Fibroblast of peridontal ligament (primary cell): ENCODE data around the gene ABCG1.
A peak's percentile ranks its signal among the peaks of the same experiment; 100 is the strongest.

Experiments
- DNase-seq: peaks from one replicate; pipeline ENCODE4 v3.0.0-alpha.2; 2010; ENCODE audit errors: extremely low read depth

The ABCG1 gene

DNA sequence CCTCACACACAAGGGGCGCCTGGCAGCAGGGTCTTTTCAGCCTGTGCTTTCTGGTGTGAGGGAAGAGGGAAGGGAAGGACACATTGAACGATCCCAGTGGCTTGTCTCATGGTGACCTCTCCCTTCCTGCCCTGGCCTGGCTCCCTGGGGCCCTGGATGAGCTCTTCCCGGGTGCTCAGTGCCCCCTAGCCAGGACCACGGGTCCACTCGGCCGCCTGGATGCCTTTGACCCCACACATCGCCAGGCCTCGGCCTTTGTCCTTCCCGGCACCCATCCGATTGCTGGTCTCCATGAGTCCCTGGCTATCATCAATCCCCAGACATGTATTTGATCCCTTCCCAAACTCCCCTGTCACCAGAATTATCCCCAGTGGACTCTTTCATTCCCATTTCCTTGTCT lies 102.3 kb downstream of the ABCG1 start:
- no peak for DNase-seq

DNA sequence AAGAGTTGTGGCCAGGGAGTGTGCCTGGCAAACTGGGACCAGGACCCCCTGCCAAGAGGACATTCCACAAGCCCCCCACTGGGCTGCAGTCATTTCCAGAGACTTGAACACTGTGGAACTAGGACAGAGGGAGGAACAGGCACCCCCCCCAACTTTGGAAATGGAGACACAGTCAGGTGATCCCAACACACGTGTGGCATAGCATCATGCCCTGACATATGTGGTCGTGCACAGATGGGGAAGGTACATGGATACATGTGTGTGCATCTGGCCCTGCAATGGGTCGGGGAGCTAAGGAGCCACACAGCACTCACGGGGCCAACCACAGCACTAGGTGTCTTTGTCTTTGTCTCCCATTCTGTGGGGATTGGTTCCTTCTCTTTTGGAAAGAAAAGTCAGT lies 102.9 kb downstream of the ABCG1 start:
- no peak for DNase-seq

DNA sequence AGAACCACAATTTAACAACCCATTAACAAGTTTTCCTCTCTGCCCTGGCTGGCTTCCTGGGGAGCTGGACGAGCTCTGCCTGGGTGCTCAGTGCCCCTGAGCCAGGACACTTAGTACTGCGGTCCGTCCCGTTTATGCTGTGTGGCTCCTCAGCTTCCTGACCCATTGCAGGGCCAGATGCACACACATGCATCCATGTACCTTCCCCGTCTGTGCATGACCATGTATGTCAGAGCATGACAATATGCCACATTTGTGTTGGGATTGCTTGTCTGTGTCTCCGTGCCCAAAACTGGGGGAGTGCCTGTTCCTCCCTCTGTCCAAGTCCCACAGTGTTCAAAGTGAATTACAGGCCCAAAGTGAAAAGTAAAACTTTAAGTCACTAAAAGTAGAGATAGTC lies 106.0 kb downstream of the ABCG1 start:
- no peak for DNase-seq

DNA sequence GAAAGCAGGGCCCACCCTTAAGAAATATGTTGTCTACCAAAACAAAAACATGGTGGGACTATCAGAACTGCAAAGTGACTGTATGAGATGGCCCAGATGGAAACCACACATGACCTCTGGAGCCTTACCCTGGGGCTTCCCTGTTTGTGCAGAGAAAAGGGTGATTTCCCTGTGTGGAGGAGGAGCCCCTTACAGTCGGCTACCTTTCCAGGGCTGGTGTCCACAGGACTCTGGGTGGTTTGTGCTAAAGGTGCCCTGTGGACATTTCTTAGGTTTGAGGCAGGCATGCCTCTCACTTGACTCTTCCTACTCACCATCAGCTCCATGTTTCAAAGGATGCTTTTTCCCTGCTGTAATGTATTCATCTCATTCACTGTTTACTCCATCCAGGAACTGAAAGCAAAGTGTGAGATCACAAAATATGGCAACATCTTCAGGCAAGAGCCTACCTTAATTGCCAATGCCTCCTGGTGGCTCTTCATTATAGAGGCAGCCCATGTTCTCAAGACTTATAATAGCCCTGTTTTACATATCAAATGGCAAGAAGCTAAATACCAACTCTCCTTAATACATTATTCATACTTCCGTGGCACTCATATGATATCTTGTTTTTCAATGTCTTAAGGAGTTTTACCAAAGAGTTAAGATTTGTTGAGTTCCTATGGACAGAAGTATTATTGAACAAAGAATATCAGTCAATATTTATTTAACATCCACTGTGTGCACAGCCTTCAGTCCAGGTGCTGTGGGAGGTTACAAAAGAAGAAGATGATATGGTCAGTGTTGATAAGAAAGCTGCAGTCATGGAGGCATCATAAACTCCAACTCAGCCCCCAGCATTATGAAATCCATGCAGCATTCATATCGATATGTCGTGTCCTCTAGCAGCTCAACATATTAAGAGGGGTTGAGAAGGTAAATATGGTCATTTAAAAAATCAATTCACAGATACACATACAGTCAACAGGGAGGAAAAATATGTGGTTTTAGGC lies 111.7 kb downstream of the ABCG1 start:
- no peak for DNase-seq

DNA sequence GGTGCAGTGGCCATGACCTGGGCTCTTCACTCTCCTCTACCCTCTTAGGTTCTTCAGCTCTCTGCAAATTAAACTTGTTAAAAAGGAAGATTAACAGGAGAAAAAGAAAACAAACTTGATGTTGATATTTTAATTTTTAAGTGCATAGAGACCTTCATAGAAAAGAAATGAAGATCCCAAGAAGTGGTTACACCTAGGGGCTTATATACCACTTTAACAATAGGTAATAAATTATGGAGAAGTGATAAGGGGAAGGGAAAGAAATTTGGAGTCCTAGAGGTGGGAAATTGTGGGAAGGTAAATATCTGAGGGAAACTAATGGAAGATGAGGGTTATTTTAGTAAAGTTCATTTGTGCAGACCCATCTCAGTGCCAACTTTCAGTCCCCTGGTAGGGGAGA lies 112.7 kb downstream of the ABCG1 start:
- DNase-seq: no peak

DNA sequence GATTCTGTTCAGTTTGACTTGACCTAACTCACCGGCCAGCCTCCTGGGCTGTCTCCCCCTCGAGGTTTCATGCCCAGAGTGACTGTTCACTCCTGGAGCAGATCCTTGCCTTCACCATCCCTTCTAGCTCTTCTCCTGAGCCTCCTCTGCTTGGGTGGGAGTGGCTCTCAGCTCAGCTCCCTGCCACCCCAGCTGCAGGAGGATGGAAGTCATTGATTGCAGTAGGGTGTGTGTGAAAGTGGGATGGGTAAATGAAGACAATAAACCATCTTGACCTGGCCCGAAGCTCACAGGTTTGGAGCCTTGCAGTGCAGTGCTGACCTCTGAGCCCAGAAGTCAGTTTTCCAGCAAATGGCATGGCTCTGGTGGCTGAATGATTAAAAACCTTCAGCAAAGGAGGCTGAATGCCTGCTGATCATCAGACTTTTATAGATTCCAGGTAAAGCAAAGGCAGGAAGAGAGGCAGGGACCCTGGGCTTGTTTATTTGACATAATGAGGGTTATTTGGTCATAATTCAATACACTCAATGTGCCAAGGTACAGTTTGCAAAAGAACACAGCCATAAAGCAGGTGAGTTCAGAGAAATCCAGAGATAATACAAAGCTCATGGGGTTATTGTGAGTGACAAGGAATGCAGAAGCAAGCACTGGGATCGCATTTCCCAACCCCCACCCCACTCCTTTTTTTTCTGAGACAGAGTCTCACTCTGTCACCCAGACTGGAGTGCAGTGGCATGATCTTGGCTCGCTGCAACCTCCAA lies 113.8 kb downstream of the ABCG1 start:
- DNase-seq: no peak

DNA sequence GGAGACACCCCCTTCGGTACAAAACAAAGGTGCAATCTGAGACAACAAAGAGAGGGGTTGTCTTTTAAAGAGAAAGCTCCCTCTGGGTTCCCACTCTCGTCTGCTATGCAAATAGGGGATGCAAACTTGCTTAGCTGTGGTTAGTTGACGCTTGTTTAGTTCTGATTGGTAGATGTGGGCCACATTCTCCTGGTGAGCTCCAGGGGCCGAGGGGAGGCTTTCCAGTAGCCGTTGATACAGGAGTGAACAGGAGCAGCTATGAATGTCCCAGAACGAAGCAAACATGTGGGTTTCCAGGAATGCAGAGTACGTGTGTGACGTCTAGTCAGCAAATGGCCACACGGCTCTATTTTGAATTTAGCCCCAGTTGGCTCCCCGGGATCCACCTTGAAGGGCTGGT lies 117.1 kb downstream of the ABCG1 start:
- no peak for DNase-seq

DNA sequence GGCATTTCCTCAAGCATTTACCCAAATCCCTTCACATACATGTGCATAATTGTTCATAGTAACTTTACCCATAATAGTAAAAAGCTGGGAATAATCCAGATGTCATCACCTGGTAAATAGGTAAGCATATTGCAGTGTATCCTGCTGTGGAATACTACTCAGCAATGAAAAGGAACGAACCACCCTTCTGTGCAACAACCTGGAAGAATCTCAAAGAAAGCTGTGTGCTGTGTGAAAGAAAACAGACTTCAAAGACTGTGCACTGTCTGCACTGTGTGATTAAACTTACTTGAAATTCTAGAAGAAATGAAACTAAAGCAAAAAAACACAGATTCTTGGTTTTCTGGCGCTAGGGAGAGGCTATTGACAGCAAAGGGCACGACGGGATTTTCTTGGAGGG lies 118.3 kb downstream of the ABCG1 start:
- no peak for DNase-seq

DNA sequence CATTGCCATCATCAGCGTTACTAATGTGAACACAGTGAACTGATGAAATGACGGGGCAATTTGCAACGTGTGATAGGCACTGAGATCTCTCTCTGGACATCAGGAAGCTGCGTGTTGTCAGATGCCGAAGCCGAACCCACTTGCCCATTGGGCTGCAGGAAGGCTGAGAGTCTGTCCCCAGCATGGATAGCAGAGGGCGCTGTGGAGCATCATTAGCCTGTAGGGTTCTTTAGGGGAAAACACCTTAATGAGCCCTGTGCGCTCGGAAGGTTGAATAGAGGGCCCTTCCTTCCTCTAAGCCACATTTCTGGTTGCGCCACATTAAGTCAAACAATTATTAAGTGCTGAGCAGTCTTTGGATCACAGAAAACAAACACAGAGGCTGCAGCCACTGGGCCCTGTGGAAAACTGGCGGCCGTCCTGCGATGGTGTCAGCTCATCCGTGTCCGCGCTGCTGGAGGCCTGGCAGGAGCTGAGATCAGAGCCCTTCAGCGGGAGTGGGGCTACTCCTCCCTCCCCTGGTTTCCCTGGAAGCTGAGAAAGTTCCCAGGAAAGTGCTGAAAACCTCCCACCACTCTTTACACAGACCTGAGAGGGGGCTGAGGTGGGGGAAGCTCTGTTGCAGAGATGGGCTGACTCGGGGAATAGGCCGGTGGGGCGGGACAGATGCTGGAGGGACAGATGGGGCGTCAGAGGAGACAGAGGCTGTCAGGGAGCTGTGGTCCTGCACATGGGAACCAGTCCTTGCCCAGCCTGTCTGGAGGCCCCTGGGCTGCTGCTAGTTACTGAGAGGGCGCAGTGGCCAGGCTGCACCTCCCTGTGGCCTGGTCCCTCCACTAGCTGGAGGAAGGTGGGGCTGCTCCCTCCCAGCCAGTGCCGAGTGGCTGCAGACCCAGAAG lies 119.1 kb downstream of the ABCG1 start:
- peak; percentile 6 for DNase-seq

DNA sequence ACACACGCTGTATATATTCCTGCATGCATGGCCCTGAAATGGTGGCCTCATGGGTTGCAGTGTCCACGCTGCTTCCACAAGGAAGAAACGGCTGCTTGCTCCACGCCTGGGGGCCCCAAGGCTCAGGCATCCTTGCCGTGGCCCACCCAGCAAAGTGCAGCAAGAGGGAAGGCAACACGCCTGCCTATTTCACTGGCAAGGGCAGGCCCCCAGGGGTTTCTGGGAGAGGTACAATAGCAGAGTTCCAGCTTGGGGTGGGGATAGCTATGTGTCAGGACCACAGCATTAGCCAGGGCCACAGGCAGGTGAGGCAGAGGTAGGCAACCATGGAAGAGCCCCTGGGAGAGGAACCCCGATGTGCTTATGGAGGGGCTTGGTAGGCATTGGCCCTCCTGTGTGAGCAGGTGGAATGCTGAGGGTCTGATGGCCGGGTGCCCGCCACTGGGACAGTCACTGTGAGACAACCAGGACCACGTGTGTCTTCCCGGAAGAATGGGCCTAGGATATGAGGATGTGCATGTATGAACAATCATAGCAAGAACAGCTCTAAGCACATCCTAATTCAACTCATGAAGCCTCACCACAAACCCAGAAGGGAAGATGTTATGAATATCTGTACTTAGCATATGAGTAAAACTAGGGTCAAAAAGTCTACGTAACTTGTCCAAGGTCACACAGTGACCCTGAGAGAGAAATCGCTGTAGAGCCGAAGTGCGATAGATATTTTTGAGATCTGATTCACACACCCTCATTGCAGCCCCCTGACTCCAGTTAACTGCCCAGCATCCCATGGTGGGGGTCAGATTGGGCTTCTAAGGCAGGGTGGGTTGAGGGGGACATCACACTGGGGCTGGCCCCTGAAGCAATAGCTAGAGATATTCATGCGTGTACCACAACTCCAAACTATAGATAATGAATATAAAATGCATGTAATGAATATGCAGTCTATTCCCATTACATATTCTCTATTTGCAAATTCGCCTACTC lies 120.1 kb downstream of the ABCG1 start:
- no peak for DNase-seq

DNA sequence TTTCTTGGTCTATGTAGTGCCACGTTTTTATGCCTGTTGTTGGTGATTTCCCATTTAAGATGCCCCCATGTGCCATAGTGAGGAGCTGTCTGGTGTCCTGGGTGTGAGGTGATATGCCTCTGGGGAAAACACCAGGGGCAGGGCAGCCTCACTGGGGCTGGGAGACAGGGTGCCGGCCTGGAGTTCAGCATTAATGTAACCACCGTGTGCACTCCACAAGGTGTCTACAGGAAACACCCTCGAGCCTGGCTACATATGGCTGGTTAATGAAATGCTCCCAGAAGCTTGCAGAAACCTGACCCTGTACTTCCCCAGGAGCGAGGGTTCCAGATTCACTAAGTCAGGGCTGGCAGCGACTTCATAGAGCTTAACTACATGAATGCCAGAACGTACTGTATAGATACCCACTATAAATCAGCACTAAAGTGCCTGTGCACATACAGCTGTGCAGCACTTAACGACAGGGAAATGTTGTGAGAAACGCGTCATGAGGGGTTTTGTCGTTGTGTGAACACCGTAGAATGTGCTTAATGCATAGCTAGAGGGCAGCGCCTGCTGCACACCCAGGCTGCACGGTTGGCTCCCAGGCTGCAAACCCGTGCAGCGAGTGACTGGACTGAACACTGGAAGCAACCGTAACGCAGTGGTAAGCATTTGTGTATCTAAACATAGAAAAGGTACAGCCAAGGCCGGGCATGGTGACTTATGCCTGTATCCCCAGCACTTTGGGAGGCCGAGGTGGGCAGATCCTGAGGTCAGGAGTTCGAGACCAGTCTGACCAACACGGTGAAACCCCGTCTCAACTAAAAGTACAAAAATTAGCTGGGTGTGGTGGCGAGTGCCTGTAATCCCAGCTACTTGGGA lies 121.5 kb downstream of the ABCG1 start:
- no peak for DNase-seq

DNA sequence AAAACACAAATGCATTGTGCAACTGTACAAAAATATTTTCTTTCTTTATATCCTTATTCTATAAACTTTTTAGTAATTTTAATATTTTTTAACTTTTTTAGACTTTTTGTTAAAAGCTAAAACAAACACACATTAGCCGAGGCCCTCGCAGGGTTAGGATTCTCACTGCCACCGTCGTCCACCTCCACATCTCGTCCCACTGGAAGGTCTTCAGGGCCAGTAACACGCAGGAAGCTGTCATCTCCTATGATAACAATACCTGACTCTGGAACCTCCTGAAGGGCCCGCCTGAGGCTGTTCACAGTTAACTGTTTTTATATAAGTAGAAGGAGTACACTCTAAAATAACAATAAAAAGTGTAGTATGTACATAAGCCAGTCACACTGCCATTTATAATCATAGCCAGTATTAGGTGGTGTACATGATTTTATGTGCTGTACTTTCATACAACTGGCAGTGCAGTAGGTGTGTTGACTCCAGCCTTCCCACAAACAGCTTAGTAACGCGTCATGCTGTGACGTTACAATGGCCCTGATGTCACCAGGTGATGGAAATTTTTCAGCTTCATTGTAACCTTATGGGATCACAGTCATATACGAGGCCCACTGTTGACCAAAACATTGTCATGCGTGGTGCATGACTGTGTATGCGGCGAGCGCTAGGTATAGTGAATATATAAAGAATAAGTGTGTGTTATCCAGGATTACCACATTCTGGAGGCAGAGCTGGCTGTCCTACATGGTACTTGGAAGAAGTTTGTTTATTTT lies 123.0 kb downstream of the ABCG1 start:
- no peak for DNase-seq

DNA sequence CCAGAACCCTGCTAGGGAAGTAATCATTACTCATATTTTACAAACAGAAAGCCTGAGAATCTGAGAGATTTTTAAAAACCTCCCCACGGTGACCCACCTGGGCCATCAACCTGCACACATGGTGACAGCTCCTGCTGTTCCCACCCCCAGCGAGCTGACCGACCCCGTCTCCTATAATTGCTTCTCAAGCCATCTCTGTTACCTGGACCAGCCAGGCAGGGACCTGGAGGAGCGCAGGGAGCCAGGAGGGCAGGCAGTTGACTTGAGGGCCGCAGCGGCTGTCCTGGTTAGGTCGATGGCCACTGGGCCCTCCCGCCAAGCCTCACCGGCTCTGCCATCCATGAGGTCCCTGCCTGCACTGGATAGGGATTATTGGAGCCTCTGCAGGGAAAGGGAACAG lies 124.2 kb downstream of the ABCG1 start:
- DNase-seq: no peak

DNA sequence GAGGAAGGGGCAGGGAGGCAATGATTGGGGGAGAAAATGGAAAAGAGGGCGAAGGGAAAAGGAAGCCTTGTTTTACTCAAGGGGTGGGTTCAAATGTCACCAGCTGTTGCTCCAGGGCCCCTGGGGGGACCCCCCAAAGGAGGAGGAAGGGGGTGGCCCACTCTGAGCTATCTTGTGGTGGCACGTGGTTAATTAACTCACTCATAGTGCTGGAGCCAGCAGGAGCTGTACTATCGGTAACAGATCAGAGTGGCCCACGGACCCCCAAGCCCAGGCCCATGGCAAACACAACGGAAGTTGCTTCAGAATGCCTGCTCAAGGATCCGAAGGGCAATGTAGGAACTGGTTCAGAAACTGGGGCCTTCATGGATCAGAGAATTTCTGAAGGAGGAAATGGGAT lies 124.6 kb downstream of the ABCG1 start:
- no peak for DNase-seq

DNA sequence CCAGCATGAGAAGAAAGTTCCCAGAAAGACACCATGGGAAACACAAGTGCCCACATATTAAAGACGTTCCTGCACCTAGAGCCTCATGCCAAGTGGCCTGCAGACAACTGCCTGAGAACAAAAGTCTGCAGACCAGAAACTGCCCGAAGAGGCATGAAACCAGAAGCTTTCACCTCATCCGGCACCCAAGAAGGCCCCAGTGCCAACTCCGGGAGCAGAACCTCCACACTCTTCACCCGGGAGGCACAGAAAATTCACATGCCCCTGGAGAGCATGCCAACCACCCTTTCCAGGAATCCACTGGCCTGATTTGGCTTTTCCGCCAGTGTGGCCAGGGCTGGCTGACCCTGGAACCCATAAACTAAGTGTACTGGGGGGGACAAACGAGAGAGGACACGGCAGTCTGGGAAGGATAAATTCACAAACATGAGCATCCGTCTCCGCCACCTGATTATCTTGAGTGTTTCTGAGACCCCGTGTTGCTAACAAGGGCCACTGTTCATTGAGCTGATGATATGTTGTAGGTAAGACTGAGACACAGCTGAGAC lies 125.1 kb downstream of the ABCG1 start:
- no peak for DNase-seq

DNA sequence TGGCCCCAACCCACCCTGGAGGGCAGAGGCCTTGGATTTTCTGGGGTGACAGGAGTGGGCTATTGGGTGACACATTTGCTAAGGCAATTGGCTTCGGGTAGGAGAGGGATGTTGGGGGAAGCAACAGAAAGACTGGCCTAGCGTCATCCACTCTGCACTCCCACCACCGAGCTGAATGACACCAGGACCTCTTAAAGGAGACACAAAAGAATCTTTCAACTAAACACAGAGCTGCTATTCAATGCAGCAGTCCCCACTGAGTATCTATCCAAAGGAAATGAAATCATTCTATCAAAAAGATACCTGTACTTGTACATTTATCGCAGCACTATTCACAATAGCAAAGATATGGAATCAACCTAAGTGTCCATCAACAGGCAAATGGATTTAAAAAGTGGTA lies 125.7 kb downstream of the ABCG1 start:
- DNase-seq: no peak

DNA sequence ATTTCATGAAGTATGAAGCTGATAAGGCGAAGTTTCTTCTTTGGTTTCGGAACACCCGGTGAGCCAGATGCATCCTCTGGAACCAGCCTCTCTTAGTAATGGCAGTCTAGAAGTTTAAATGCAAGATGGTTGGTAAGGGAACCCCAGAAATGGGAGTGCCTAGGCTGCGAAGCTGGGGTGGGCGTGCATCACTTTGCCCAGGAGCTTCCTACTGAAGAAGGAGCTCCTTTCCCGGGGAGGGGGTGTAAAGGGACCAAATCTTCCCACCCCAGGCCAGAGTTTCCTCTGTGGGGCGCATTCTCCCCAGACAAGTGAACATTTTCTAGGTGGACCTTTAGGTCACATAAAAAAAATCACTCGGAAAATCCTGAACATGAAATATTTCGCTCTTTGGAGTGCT lies 127.5 kb downstream of the ABCG1 start:
- no peak for DNase-seq
